Uterus (tissue), 4 donors: ENCODE results near the gene NOLC1. TPM values are rescaled to one million over a fixed set of nuclear protein-coding genes. Genes with fewer than 3 reads are reported as not detected.
A peak's percentile ranks its signal among the peaks of the same experiment; 100 is the strongest.

Experiments used
- DNase-seq, 2 donors: peaks; one replicate each; pipeline ENCODE4 v3.0.0-alpha.2; 2019 to 2020
- H3K27ac ChIP-seq, 2 donors: fragments of 200-600 bp; sonication (generic); 1 replicate in 1 of 2; 2 replicates in 1 of 2; pipeline ENCODE4 v1.5.1; 2016 to 2018
- H3K27me3 ChIP-seq, 2 donors: fragments of 200-600 bp; sonication (generic); one replicate each; pipeline ENCODE4 v1.5.1; 2018 to 2019; ENCODE audit warnings: control low read depth in 1 of 2
- H3K36me3 ChIP-seq, 2 donors: fragments of 200-600 bp; sonication (generic); one replicate each; pipeline ENCODE4 v1.5.1; 2019; ENCODE audit warnings: control low read depth in 1 of 2
- H3K4me1 ChIP-seq, 2 donors: fragments of 200-600 bp; sonication (generic); one replicate each; pipeline ENCODE4 v1.5.1; 2018 to 2019; ENCODE audit warnings: control low read depth in 1 of 2
- H3K4me3 ChIP-seq, 2 donors: fragments of 200-600 bp; sonication (generic); 1 replicate in 1 of 2; 2 replicates in 1 of 2; pipeline ENCODE4 v1.5.1; 2018 to 2019; ENCODE audit warnings: mild to moderate bottlenecking in 1 of 2
- H3K9me3 ChIP-seq, 2 donors: fragments of 200-600 bp; sonication (generic); one replicate each; pipeline ENCODE4 v1.5.1; 2019; ENCODE audit warnings: control low read depth in 1 of 2
- POLR2A ChIP-seq, 2 donors: fragments of 450-650 bp; IDR thresholded peaks; one replicate each; pipeline ENCODE4 v1.6.1; 2016; ENCODE audit warnings: antibody characterized with exemption in 2 of 2, mild to moderate bottlenecking in 1 of 2, moderate library complexity in 1 of 2
- intact Hi-C: fragments of 100-400 bp; cut with DNase I; formaldehyde crosslinking; loops from one replicate; pipeline ENCODE4 v1.15.1; 2023; ENCODE audit warnings: low total_unique reads
- total RNA-seq, 4 donors: library from RNA; depleted of rRNA in 3 of 4; stranded (reverse); fragments of >200 nt in 3 of 4; gene quantifications; one replicate each; pipeline versions ENCODE4 v1.1.0 to v1.2.4, GENCODE V29; 2014 to 2023
- TF ChIP-seq, protein P1 (sequence below), 4 experiments: fragments of 200-600 bp in 2 of 4; fragments of 450-650 bp in 2 of 4; sonication (generic) in 2 of 4; IDR thresholded peaks; one replicate each; pipeline ENCODE4 v1.5.1; 2016 to 2019; ENCODE audit warnings: antibody characterized with exemption in 4 of 4, mild to moderate bottlenecking in 2 of 4, moderate library complexity in 1 of 4
- donor health status: DM: yes; HTN: yes; CAD: no.

The NOLC1 gene
- total RNA-seq, 4 donors from 2014 or later = 15.4 to 54.0 (median 27.4) TPM

DNA sequence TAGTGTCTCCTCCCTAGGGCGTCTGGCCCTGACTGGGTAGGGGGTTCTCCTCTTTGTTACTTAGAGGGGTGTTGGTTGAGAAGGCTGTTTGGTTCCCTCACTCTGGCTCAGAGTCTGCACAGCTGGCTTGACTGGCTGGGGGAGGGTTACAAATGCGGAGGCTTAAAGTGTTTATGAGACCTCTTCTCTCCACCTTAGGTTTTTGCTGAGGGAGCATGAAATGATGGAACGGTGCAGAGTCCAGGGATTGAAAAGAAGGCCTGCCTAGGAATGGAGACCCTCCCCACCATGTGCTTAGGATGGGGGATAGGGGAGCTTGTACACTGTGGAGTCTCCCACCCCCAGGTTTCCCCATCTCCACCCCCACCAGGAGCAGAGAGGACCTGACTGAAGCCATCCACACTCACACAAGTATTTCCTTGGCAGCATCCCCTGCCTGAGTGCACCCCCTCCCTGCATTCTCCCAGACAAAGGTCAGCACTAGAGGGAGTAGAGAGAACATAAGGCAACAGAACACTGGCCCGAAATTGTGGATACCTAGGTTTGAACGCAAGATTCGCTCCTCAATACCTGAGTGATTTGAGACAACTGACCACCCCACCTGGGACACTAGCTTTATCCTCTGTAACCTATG, 30.3 kb upstream of the NOLC1 start:
- no peaks in the 10 kb centered on the region for H3K9me3 ChIP-seq
- H3K4me1 ChIP-seq = peaks cover 0 to 19% of the 10 kb centered on the region in 2 donors
- intact Hi-C loops = no loop called here
- peak overlapping the region; percentile 84 to 93 for H3K4me3 ChIP-seq
- peak overlapping the region; percentile 98 to 100 for H3K27ac ChIP-seq
- H3K36me3 ChIP-seq = no peaks in the 10 kb centered on the region
- no peaks in the 10 kb centered on the region for H3K27me3 ChIP-seq
- peak; percentile 70 to 83 for DNase-seq
- peak in 1 of 2 donors; percentile 9 for TF ChIP-seq POLR2A (IDR thresholded peaks at IDR 0.05)
- TF ChIP-seq, protein P1, sequence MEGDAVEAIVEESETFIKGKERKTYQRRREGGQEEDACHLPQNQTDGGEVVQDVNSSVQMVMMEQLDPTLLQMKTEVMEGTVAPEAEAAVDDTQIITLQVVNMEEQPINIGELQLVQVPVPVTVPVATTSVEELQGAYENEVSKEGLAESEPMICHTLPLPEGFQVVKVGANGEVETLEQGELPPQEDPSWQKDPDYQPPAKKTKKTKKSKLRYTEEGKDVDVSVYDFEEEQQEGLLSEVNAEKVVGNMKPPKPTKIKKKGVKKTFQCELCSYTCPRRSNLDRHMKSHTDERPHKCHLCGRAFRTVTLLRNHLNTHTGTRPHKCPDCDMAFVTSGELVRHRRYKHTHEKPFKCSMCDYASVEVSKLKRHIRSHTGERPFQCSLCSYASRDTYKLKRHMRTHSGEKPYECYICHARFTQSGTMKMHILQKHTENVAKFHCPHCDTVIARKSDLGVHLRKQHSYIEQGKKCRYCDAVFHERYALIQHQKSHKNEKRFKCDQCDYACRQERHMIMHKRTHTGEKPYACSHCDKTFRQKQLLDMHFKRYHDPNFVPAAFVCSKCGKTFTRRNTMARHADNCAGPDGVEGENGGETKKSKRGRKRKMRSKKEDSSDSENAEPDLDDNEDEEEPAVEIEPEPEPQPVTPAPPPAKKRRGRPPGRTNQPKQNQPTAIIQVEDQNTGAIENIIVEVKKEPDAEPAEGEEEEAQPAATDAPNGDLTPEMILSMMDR (IDR thresholded peaks at IDR 0.05) = peak; percentile 7 to 45 (median 32)

DNA sequence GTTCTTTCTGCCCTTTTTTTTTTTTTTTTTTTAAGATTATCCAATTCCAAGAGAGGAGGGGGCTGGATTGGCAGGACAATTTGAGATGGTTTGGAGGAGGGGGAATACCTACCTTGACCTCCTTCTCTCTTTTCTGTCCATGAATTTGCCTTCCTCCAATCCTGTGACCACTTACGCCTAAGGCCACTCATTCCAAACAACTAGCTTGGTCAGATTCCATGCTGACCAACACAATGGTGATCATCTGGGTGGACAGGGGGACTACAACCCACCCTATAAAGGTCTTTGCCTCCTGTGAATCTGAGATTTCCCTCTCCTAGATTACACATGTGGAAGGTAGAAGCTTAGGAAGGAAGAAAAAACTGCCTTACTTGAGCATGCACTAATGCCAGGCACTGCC, 29.7 kb upstream of the NOLC1 start:
- peak overlapping the region; percentile 98 to 100 for H3K27ac ChIP-seq
- no peak for TF ChIP-seq POLR2A (IDR thresholded peaks at IDR 0.05)
- TF ChIP-seq, protein P1 (IDR thresholded peaks at IDR 0.05) = no peak
- no peak for DNase-seq

DNA sequence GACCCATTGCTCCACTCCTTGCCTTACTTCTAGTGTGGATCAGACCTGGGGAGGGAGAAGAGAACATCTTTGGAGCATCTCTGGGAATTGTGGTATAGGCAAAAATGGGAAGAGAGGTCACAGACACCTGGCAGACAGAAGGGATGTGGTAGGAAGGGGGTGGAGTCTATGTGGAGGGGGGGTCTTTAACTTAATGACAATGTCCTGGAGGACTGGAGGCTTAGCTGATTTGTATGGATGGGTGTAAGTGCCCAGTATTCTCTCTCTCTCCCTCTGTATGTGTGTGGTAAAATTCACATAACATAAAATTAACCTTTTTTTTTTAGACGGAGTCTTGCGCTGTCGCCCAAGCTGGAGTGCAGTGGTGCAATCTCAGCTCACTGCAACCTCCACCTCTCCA, 29.0 kb upstream of the NOLC1 start:
- H3K36me3 ChIP-seq = no peaks in the 10 kb centered on the region
- H3K27ac ChIP-seq = peak overlapping the region; percentile 98 to 100
- no peak overlapping the region for H3K4me3 ChIP-seq
- H3K27me3 ChIP-seq = no peaks in the 10 kb centered on the region
- no peak for TF ChIP-seq POLR2A (IDR thresholded peaks at IDR 0.05)
- TF ChIP-seq, protein P1 (IDR thresholded peaks at IDR 0.05) = no peak
- intact Hi-C loops = no loop called here
- DNase-seq = no peak
- H3K4me1 ChIP-seq = peaks cover 0 to 6% of the 10 kb centered on the region in 2 donors
- H3K9me3 ChIP-seq = no peaks in the 10 kb centered on the region

More for the DNA sequence above, 29.7 kb upstream of the NOLC1 start:
- H3K9me3 ChIP-seq = no peaks in the 10 kb centered on the region
- H3K4me3 ChIP-seq = no peak overlapping the region
- H3K27me3 ChIP-seq = no peaks in the 10 kb centered on the region
- H3K36me3 ChIP-seq = no peaks in the 10 kb centered on the region
- peaks cover 0 to 13% of the 10 kb centered on the region in 2 donors for H3K4me1 ChIP-seq
- intact Hi-C loops = no loop called here

DNA sequence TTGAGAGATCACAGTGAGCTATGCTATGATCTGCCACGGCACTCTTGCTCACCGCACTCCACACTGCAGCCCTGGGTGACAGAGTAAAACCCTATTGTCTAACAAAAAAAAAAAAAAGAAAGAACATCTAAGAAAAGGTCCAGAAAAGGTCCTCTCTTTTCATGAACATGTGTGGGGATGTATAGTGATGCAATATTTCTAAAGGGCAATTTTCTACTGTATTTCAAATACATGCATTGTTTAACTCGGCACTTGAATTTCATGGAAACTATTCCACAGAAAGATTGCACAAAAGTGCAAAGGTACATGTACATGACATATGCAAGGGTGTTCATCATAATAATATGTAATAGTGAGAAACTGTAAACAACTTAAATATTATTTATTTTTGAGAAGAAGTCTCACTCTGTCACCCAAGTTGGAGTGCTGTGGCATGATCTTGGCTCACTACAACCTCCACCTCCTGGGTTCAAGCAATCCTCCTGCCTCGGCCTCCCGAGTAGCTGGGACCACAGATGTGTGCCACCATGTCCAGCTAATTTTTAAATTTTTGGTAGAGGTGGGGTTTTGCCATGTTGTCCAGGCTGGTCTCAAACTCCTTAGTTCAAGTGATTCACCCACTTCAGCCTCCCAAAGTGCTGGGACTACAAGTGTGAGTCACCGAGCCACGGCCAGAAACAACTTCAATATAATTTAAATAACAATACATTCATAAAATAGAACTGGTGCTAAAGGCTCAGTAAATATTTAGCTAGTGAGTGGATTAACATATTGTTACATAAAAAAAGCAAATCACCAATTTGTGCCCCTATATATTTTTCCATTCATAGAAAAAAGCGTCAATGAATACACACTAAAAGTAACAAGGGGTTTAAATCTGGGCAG, 20.7 kb upstream of the NOLC1 start:
- Histone ChIP-seq H3K4me3 (no peak overlapping the region), H3K36me3 (no peaks in the 10 kb centered on the region), H3K27ac (no peak overlapping the region), H3K27me3 (no peaks in the 10 kb centered on the region), H3K9me3 (no peaks in the 10 kb centered on the region), H3K4me1 (peaks cover 0 to 4% of the 10 kb centered on the region in 2 donors)
- no peak for DNase-seq
- TF ChIP-seq, protein P1 (IDR thresholded peaks at IDR 0.05) = no peak
- no peak for TF ChIP-seq POLR2A (IDR thresholded peaks at IDR 0.05)
- intact Hi-C loops = no loop called here

DNA sequence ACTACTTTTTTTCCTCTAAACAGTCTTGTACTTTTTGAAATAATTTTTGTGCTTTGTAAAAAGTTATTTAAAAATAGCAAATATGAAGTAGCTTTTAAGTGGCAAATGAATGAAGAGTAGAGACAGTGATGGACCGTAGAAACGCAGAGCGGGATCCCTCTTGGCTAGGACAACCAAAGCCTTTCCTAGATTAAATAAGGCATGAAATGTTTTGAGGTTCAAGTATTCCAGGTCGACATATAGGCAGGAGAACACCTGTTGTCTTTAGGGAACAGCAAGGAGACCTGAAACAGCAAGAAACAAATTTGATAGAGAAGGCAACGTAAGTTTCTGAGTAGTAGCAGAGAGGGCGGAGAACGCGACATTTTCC, 20.0 kb upstream of the NOLC1 start:
- TF ChIP-seq POLR2A (IDR thresholded peaks at IDR 0.05) = no peak
- TF ChIP-seq, protein P1 (IDR thresholded peaks at IDR 0.05) = no peak
- Histone ChIP-seq H3K9me3 (no peaks in the 10 kb centered on the region), H3K4me1 (peaks cover 0 to 8% of the 10 kb centered on the region in 2 donors), H3K4me3 (peak overlapping the region; percentile 74 to 99), H3K27me3 (no peaks in the 10 kb centered on the region), H3K27ac (peak overlapping the region; percentile 74 to 93), H3K36me3 (no peaks in the 10 kb centered on the region)
- intact Hi-C loops = no loop called here
- no peak for DNase-seq
